CD14-positive monocyte (primary cell): Measurements from ENCODE around the gene NEK9. TPM values are rescaled to one million over a fixed set of nuclear protein-coding genes. Genes with fewer than 3 reads are reported as not detected.
A peak's percentile ranks its signal among the peaks of the same experiment; 100 is the strongest.

Source experiments
- DNase-seq, 3 donors: peaks; one replicate each; pipeline ENCODE4 v3.0.0-alpha.2; 2011 to 2022
- H2AFZ ChIP-seq: 2 replicates; pipeline ENCODE4 v1.6.0; 2012; ENCODE audit warnings: mild to moderate bottlenecking, low read depth, low read length, inconsistent platforms; ENCODE audit not compliant: insufficient read depth, poor library complexity, severe bottlenecking
- H3K27ac ChIP-seq, 2 donors: 1 replicate in 1 of 2; 2 replicates in 1 of 2; pipeline ENCODE4 v1.5.1; 2012 to 2013; ENCODE audit warnings: low read length in 2 of 2, control low read depth in 1 of 2, inconsistent platforms in 1 of 2, low read depth in 1 of 2, mild to moderate bottlenecking in 1 of 2
- H3K27me3 ChIP-seq, 2 donors: one replicate each; pipeline versions ENCODE4 v1.6.0 to v1.6.1; 2011 to 2013; ENCODE audit warnings: low read length in 2 of 2; ENCODE audit not compliant: control insufficient read depth in 2 of 2, insufficient read depth in 2 of 2
- H3K36me3 ChIP-seq, 2 donors: replicated peaks in 1 of 2; 1 replicate in 1 of 2; 2 replicates in 1 of 2; pipeline versions ENCODE4 v1.5.1 to v1.6.1; 2012 to 2013; ENCODE audit warnings: low read length in 2 of 2, control low read depth in 1 of 2, inconsistent platforms in 1 of 2, mild to moderate bottlenecking in 1 of 2; ENCODE audit not compliant: insufficient read depth in 2 of 2, control insufficient read depth in 1 of 2
- H3K4me1 ChIP-seq, 2 donors: 1 replicate in 1 of 2; 2 replicates in 1 of 2; pipeline versions ENCODE4 v1.5.1 to v1.6.1; 2012 to 2013; ENCODE audit warnings: low read length in 2 of 2, control low read depth in 1 of 2, inconsistent platforms in 1 of 2, mild to moderate bottlenecking in 1 of 2, moderate library complexity in 1 of 2; ENCODE audit not compliant: insufficient read depth in 2 of 2, control insufficient read depth in 1 of 2
- H3K4me2 ChIP-seq: replicated peaks from 2 replicates; pipeline ENCODE3; 2012; ENCODE audit warnings: low read length, moderate library complexity, mild to moderate bottlenecking; ENCODE audit not compliant: poor library complexity, severe bottlenecking; ENCODE audit errors: extremely low read depth
- H3K4me3 ChIP-seq, 3 experiments: fragments of 200-600 bp in 1 of 3; sonication (generic) in 1 of 3; replicated peaks in 1 of 3; 1 replicate in 2 of 3; 2 replicates in 1 of 3; pipeline ENCODE4 v1.5.1; 2011 to 2013; ENCODE audit warnings: low read length in 3 of 3, mild to moderate bottlenecking in 3 of 3, control low read depth in 2 of 3, low read depth in 2 of 3, inconsistent platforms in 1 of 3, moderate library complexity in 1 of 3
- H3K79me2 ChIP-seq: 2 replicates; pipeline ENCODE4 v1.6.0; 2012; ENCODE audit warnings: mild to moderate bottlenecking, control low read depth, inconsistent platforms, low read length, moderate library complexity; ENCODE audit not compliant: insufficient read depth
- H3K9ac ChIP-seq: 2 replicates; pipeline ENCODE4 v1.6.0; 2017; ENCODE audit warnings: low read length, mild to moderate bottlenecking; ENCODE audit not compliant: insufficient read depth, poor library complexity, severe bottlenecking
- H3K9me3 ChIP-seq, 2 donors: replicated peaks in 1 of 2; 1 replicate in 1 of 2; 2 replicates in 1 of 2; pipeline versions ENCODE4 v1.5.1 to v1.6.1; 2012 to 2013; ENCODE audit warnings: low read length in 2 of 2, control low read depth in 1 of 2; ENCODE audit not compliant: control insufficient read depth in 1 of 2, insufficient read depth in 1 of 2
- H4K20me1 ChIP-seq: 2 replicates; pipeline ENCODE4 v1.6.0; 2012; ENCODE audit warnings: mild to moderate bottlenecking, low read length, control low read depth, moderate library complexity; ENCODE audit not compliant: insufficient read depth
- H3K27ac Mint-ChIP-seq, 7 donors: one replicate each; pipeline ENCODE4 v1.8.0; 2020; ENCODE audit warnings: mild to moderate bottlenecking in 7 of 7, mixed read lengths in 7 of 7, moderate library complexity in 6 of 7, inconsistent platforms in 2 of 7
- H3K27me3 Mint-ChIP-seq, 3 donors: one replicate each; pipeline ENCODE4 v1.8.0; 2021 to 2022; ENCODE audit warnings: low read depth in 3 of 3, mild to moderate bottlenecking in 3 of 3, mixed read lengths in 3 of 3, moderate library complexity in 3 of 3, inconsistent platforms in 1 of 3
- H3K36me3 Mint-ChIP-seq, 2 donors: one replicate each; pipeline ENCODE4 v1.8.0; 2020; ENCODE audit warnings: mixed read lengths in 2 of 2, inconsistent platforms in 1 of 2, mild to moderate bottlenecking in 1 of 2
- H3K4me1 Mint-ChIP-seq: one replicate; pipeline ENCODE4 v1.8.0; 2020; ENCODE audit warnings: mild to moderate bottlenecking, mixed read lengths
- H3K4me3 Mint-ChIP-seq, 2 donors: one replicate each; pipeline ENCODE4 v1.8.0; 2020; ENCODE audit warnings: mild to moderate bottlenecking in 2 of 2, mixed read lengths in 2 of 2, moderate library complexity in 1 of 2
- H3K9me3 Mint-ChIP-seq, 7 donors: one replicate each; pipeline ENCODE4 v1.8.0; 2020 to 2022; ENCODE audit warnings: mixed read lengths in 7 of 7, mild to moderate bottlenecking in 6 of 7, moderate library complexity in 6 of 7, inconsistent platforms in 2 of 7
- CTCF ChIP-seq: fragments of 200-600 bp; IDR thresholded peaks from one replicate; pipeline ENCODE4 v1.8.0; 2022; ENCODE audit warnings: antibody characterized with exemption, mild to moderate bottlenecking
- WGBS: methylation state at CpG from one replicate; pipeline ENCODE4 v1.1.5; 2013; ENCODE audit warnings: missing lambda C conversion rate; ENCODE audit not compliant: insufficient coverage; 5-methylcytosine and 5-hydroxymethylcytosine counted together
- intact Hi-C, 2 donors: fragments of 100-400 bp; cut with micrococcal nuclease; formaldehyde crosslinking; loops; one replicate each; pipeline versions ENCODE4 v1.15.0 to v1.15.1; 2023
- polyA plus RNA-seq, 3 donors: library from polyadenylated mRNA; depleted of rRNA in 1 of 3; unstranded in 2 of 3; stranded (reverse) in 1 of 3; fragments of 300-500 nt in 2 of 3; fragments of >200 nt in 1 of 3; fragmentation: Illumina TruSeq in 2 of 3; gene quantifications; 1 replicate in 2 of 3; 2 replicates in 1 of 3; pipeline ENCODE4 v1.2.3, GENCODE V29; 2012 to 2021

Gene NEK9
- polyA plus RNA-seq, 3 donors, result 8.9 to 27.8 (median 10.1) TPM

DNA sequence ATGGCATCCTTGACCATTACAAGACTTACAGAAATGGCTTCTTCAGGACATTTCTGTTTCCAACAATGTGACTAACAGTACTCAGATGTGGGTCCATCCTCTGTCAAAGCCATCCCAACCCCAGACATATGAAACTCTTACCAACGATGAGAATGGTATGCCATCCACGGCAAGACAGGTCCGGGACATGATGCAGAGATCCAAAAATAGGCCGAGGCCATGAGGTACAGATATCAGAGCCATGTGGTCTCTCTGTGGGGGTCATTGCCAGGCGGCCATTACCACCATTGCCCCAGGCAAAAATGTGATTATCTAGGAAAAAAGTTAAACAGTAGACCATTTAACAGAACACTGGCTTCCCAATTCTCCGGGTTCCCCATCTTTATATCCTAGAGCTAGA, 29.9 kb downstream of the NEK9 start:
- Histone ChIP-seq H3K36me3 (peaks cover 91 to 98% of the 10 kb centered on the region in 2 donors), H3K4me1 (no peaks in the 10 kb centered on the region), H3K9me3 (no peaks in the 10 kb centered on the region), H3K9ac (no peak overlapping the region), H4K20me1 (no peaks in the 10 kb centered on the region), H3K4me2 (no peak overlapping the region), H3K27me3 (no peaks in the 10 kb centered on the region), H3K79me2 (no peaks in the 10 kb centered on the region), H3K4me3 (no peak overlapping the region), H2AFZ (no peak overlapping the region), H3K27ac (no peak overlapping the region)
- TF ChIP-seq CTCF, result no peak
- intact Hi-C loops, result no loop called here
- 98% methylated on average over 5 of the region's 6 CpGs for WGBS
- Mint-ChIP-seq H3K27ac (no peak overlapping the region), H3K4me1 (no peaks in the 10 kb centered on the region), H3K36me3 (peaks cover 84 to 97% of the 10 kb centered on the region in 2 donors), H3K4me3 (no peak overlapping the region), H3K27me3 (no peaks in the 10 kb centered on the region), H3K9me3 (no peaks in the 10 kb centered on the region)
- DNase-seq, result no peak

- DNase-seq, result no peak
- Histone ChIP-seq H2AFZ (no peak overlapping the region), H3K27me3 (no peaks in the 10 kb centered on the region), H3K9ac (no peak overlapping the region), H3K27ac (no peak overlapping the region), H4K20me1 (no peaks in the 10 kb centered on the region), H3K9me3 (no peaks in the 10 kb centered on the region), H3K36me3 (peaks cover 88 to 98% of the 10 kb centered on the region in 2 donors), H3K4me3 (no peak overlapping the region), H3K4me1 (no peaks in the 10 kb centered on the region), H3K4me2 (no peak overlapping the region), H3K79me2 (no peaks in the 10 kb centered on the region)
- Mint-ChIP-seq H3K9me3 (no peaks in the 10 kb centered on the region), H3K27me3 (no peaks in the 10 kb centered on the region), H3K4me1 (no peaks in the 10 kb centered on the region), H3K27ac (peak overlapping the region in 3 of 7 donors; percentile 3 to 51 (median 3)), H3K36me3 (peaks cover 82 to 98% of the 10 kb centered on the region in 2 donors), H3K4me3 (no peak overlapping the region)
- intact Hi-C loops, result no loop called here
- TF ChIP-seq CTCF, result no peak
- 84% methylated on average over 2 of the region's 4 CpGs for WGBS
Observed at GRCh38 chr14:75095690-75096089, 31.2 kb downstream of the NEK9 start.
